ENCODE results near the gene SLN. TPM values are rescaled to one million over a fixed set of nuclear protein-coding genes. Genes with fewer than 3 reads are reported as not detected.

The SLN gene
- total and polyA plus RNA-seq, 12 donors: 0.33 to 13.0 (median 2.5) TPM; not detected in 6

GRCh38 chr11:107747622-107748021 lies 35.8 kb upstream of the SLN start:
- WGBS, 4 donors: 11 to 45% (median 32%) methylated on average over 2 of the region's 2 CpGs
- Histone ChIP-seq H3K9me3 (replicated peaks in 1 of 3) (no peaks in the 10 kb centered on the region), H3K4me1 (replicated peaks in 1 of 2) (no peaks in the 10 kb centered on the region), H3K27ac (no peak overlapping the region), H3K27me3 (no peaks in the 10 kb centered on the region), H3K4me3 (no peak overlapping the region), H3K36me3 (replicated peaks in 1 of 2) (no peaks in the 10 kb centered on the region)
- no peak for DNase-seq
- no peak for TF ChIP-seq POLR2A (IDR thresholded peaks at IDR 0.05)
- TF ChIP-seq CTCF (IDR thresholded peaks at IDR 0.05): no peak
- intact Hi-C loops (cut with DNase I): no loop called here

GRCh38 chr11:107744736-107745135 lies 32.9 kb upstream of the SLN start:
- H3K4me3 ChIP-seq: no peak overlapping the region
- H3K27me3 ChIP-seq: no peaks in the 10 kb centered on the region
- no peak overlapping the region for H3K27ac ChIP-seq
- intact Hi-C loops (cut with DNase I): no loop called here
- H3K4me1 ChIP-seq (replicated peaks in 1 of 2): no peaks in the 10 kb centered on the region
- TF ChIP-seq POLR2A (IDR thresholded peaks at IDR 0.05) (no peak), CTCF (IDR thresholded peaks at IDR 0.05) (no peak)
- WGBS, 4 donors: 56 to 83% (median 70%) methylated on average over 3 of the region's 3 CpGs
- DNase-seq: no peak
- H3K36me3 ChIP-seq (replicated peaks in 1 of 2): no peaks in the 10 kb centered on the region
- no peaks in the 10 kb centered on the region for H3K9me3 ChIP-seq (replicated peaks in 1 of 3)

GRCh38 chr11:107743191-107743590 lies 31.3 kb upstream of the SLN start:
- no peak for DNase-seq
- Histone ChIP-seq H3K27me3 (no peaks in the 10 kb centered on the region), H3K27ac (no peak overlapping the region), H3K4me3 (no peak overlapping the region), H3K36me3 (replicated peaks in 1 of 2) (no peaks in the 10 kb centered on the region), H3K4me1 (replicated peaks in 1 of 2) (no peaks in the 10 kb centered on the region), H3K9me3 (replicated peaks in 1 of 3) (no peaks in the 10 kb centered on the region)
- WGBS, 4 donors: 29 to 44% (median 41%) methylated on average over 3 of the region's 3 CpGs
- TF ChIP-seq POLR2A (IDR thresholded peaks at IDR 0.05): no peak
- TF ChIP-seq CTCF (IDR thresholded peaks at IDR 0.05): no peak
- intact Hi-C loops (cut with DNase I): no loop called here

- H3K4me1 ChIP-seq (replicated peaks in 1 of 2): no peaks in the 10 kb centered on the region
- WGBS, 4 donors: 47 to 54% (median 51%) methylated on average over 7 of the region's 7 CpGs
- TF ChIP-seq CTCF (IDR thresholded peaks at IDR 0.05) (peak in 4 of 6 experiments; percentile 6 to 43 (median 34)), POLR2A (IDR thresholded peaks at IDR 0.05) (no peak)
- H3K27me3 ChIP-seq: no peaks in the 10 kb centered on the region
- DNase-seq: peak in 1 of 7 donors; percentile 20
- H3K4me3 ChIP-seq: no peak overlapping the region
- intact Hi-C loops (cut with DNase I): no loop called here
- no peaks in the 10 kb centered on the region for H3K36me3 ChIP-seq (replicated peaks in 1 of 2)
- no peaks in the 10 kb centered on the region for H3K9me3 ChIP-seq (replicated peaks in 1 of 3)
- no peak overlapping the region for H3K27ac ChIP-seq
These were observed 29.4 kb upstream of the SLN start for GRCh38 chr11:107741044-107741823.
